GM18520 (cell line): ENCODE data around the gene CERS1.

Experiments
- ATAC-seq: cut with Tn5 transposase; IDR thresholded peaks from one replicate; pipeline ENCODE4 v1.9.1; 2021; ENCODE audit not compliant: unreplicated experiment

CERS1 gene

DNA sequence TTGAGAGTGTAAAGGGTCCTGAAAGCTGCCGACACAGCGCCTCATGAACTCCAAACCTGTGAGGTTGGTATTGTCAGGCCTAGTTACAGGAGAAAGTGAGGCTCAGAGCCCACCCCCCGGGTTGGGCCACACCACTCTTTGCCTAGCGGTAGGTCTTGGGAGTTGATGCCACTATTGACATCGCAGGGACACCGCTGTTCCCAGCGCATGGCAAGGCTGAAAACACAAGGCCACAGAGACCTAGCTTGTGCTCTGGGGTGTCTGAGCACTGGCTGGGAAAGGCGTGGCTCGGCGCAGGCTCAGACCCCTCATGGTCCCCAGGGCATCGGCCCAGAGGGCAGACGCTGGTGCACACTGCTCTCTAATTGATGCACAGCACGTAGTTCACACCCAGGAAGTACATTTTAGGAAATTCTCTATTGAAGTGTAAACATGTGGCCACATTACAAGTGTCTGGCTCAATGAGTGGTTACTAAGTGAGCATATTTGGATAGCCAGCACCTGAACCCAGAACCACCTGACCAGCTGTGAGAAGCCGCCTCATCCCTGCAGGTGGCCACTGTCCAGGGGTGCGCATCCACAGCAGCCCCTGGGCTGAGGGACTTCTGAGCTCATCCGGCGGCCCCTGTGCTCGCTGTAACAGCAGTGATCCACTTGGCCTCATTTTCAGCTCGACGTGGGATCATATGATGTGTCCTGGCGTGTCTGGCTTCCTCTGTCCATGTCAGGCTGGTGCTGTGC, 36.9 kb downstream of the CERS1 start:
- no peak for ATAC-seq

- ATAC-seq, result no peak
These were observed 38.7 kb downstream of the CERS1 start for GRCh38 chr19:18857223-18857622.

DNA sequence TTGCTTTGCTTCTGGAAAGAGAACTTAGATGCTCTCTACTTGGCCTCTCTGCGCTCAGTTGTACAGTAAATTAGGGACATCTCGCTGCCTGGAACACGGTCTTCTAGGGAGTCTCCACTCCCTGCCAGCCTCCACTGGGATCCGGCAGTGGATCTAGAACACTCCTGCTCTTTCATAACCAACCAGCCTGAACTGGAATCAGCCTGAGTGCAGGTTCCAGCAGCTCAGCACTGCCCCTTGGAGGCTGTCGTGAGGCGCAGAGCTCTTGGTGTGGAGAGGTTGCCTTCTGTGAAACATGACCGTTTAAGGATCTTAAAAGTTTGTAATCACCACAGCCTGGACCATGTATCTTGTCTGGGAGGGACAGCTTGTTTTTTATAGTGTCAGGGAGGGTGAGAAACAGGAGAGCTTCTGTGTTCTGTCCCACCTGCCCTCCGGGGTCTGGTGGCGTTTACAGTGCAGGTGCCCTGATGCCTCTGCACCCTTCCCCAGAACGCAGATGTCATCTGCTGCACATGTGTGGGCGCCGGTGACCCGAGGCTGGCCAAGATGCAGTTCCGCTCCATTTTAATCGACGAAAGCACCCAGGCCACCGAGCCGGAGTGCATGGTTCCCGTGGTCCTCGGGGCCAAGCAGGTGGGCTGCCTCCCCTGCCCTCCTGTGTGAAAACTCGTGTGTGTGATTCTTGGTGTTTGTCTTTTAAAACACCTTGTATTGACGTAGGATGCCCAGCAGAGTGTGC, 39.4 kb downstream of the CERS1 start:
- ATAC-seq, result no peak

GRCh38 chr19:18855647-18856384, 40.1 kb downstream of the CERS1 start:
- no peak for ATAC-seq

- no peak for ATAC-seq
These were observed 41.0 kb downstream of the CERS1 start for GRCh38 chr19:18854982-18855381.

DNA sequence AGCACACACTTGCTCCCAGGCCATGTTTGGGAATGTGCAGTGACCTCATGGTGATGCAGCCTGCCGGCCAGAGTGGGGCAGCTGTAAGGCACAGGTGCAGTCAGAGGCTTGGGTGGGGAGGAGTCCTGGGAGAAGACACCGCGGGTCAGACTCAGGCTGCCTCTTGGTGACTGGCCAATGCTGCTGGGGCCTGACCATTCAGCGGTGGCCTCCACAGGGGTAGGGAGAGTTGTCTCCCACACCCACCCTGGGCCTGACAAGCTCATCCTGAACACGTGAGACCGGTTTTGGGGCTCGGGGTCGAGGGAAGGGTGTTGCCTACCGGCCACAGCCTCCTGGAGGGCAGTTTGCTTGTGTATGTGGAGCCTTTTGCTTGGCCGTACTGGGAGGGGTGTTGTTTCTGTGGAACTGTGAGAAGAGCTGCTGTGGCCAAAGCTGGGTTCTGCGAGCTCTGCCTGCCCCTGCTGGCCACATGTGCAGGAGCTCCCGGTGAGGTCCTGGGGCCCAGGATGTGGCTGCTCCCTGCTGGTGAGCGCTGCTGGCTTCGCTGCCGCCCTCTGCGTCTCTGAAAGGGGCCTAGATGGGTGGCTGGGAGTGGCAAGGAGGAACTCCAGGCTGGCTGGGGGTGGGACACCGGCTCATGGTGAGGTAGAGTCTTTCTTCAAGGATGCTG, 42.1 kb downstream of the CERS1 start:
- ATAC-seq, result no peak

DNA sequence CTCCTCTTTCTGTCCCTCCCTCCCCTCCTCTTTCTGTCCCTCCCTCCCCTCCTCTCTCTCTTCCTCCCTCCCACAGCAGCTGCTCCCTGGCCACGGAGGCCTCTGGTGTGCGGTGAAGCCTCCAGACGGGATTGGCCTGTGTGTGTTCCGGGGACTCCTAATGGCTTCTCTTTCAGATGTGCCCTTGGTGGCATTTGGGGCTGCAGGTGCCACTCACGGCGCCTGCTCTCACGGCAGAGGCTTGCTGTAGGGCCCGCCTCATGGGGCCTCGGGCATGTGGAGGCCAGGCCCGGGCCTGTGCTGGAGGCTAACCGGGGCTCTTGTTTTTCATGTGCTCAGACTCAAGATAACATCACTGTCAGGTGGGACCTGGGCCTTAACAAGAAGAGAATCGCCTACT, 43.3 kb downstream of the CERS1 start:
- ATAC-seq, result no peak

- no peak for ATAC-seq
These were observed 44.2 kb downstream of the CERS1 start for GRCh38 chr19:18851673-18852325.

DNA sequence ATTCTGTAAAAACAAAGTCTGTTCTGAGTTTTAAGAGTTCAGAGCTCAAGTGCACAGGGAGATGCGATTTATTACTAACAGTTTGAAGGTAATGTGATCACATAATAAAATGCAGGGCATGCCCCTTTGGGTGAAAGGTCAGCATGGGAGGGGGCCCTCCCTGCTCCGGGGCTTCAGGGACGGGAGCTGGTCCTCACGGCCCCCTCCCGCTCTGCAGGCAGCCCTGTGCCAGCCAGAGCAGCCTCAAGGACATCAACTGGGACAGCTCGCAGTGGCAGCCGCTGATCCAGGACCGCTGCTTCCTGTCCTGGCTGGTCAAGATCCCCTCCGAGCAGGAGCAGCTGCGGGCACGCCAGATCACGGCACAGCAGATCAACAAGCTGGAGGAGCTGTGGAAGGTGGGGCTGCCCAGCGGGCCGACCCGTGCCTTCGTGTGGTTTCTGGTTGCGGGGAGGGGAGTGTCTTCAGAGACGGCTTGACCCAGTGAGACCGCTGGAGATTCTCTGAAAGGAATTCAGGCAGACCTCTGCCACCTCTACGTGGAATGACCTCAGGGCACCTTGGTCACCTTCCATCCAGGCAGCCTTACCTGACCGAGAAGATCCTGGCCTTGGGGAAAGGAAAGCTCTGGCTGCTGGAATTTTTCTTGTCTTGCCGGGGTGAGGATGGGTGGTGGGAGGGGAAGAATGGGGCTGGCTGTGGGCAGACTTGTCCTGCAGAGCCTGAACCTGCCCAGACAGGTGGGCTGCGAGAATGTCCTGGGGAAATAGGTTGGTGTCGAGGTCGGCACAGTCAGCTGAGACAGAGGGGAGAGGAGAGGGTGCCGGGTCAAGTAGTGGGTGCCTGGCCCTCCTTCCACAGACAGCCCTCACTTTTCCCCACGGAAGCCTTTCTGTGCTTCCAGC, 45.2 kb downstream of the CERS1 start:
- ATAC-seq, result no peak

GRCh38 chr19:18849838-18850400, 46.0 kb downstream of the CERS1 start:
- no peak for ATAC-seq

- no peak for ATAC-seq
These were observed 46.9 kb downstream of the CERS1 start for GRCh38 chr19:18848878-18849661.

- ATAC-seq, result no peak
These were observed 48.2 kb downstream of the CERS1 start for GRCh38 chr19:18847549-18848463.

DNA sequence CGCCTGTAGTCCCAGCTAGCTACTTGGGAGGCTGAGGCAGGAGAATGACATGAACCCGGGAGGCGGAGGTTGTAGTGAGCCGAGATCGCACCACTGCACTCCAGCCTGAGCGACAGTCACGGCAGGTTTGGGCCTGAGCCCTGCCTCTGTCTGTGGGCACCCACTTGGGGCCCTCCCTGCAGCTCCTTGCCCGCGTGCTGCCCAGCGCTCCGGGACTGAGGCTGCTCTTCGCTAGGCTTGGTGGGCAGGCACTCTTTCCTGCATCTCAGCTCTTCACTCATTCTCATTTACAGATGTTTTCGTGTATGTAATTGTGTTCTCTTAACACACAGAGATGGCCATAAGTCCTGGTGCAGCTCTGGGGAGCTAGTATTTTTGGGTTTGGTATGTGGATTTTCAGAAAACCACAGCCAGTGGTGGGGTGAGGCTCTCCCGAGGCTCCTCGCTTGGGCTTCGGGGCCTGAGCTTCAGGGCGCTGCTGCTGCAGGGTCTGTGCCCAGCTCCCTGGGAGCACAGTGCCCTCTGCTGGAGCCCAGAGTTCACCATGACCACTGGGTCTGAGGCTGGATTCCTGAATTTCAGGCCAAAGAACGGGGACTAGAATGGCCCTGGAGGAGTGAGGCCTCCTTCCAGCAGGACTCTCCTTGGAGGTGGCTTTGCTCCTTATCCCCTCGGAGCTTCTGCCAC, 49.0 kb downstream of the CERS1 start:
- no peak for ATAC-seq

DNA sequence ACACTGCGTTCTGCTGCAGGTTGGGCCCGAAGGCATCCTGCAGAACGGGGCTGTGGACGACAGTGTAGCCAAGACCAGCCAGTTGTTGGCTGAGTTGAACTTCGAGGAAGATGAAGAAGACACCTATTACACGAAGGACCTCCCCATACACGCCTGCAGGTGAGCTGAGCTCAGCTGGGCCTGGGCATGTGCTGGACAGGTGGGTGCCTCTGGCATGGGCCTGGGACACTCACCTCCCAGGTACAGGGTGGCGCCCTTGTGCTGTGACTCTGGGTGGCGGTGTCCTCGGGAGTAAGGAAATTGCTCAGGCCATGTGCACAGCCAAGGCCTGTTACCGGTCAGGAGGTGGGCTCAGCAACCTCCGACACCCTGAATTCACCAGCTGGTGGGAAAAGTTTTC, 50.0 kb downstream of the CERS1 start:
- ATAC-seq, result no peak

GRCh38 chr19:18844806-18845329, 51.1 kb downstream of the CERS1 start:
- ATAC-seq, result no peak

- ATAC-seq, result no peak
These were observed 52.0 kb downstream of the CERS1 start for GRCh38 chr19:18843960-18844359.

DNA sequence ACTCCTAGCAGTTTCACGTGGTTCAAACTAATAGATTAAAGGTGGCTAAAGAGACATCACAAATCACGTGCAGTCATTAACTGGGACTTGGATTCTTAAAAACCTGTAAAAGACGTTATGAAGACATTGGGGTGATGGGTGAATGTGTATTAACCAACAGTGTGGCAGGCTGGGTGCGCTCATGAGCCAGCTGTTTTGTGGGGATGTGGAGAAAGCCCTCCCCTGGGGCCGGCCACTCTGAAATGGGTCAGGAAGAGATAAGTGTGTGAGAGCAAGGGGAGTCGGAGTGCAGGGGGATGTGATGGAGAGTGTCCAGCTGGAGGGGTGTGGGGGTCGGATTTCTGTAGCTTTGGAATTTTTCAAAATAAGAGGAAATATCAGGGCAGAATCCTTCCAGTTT, 53.8 kb downstream of the CERS1 start:
- no peak for ATAC-seq
